K562 (cell line): Measurements from ENCODE around the gene YAP1. TPM values are rescaled to one million over a fixed set of nuclear protein-coding genes. Genes with fewer than 3 reads are reported as not detected.

Experiments
- ARNT ChIP-seq, 2 experiments: fragments of 450-650 bp; IDR thresholded peaks; 2 replicates each; pipeline ENCODE4 v1.6.1; 2016; ENCODE audit warnings: mild to moderate bottlenecking in 1 of 2
- EHMT2 ChIP-seq: fragments of 450-650 bp; IDR thresholded peaks from 2 replicates; pipeline ENCODE4 v1.6.1; 2018; ENCODE audit warnings: antibody characterized with exemption
- ILF3 ChIP-seq: fragments of 450-650 bp; IDR thresholded peaks from 2 replicates; pipeline ENCODE4 v1.6.1; 2018; ENCODE audit warnings: antibody characterized with exemption, mild to moderate bottlenecking, moderate library complexity, borderline replicate concordance
- PRMT5 ChIP-seq: sonication (generic); formaldehyde crosslinking; IDR thresholded peaks from 2 replicates; pipeline ENCODE4 v1.5.0; 2020; ENCODE audit warnings: missing genetic modification reagents
- RREB1 ChIP-seq: fragments of 250-450 bp; sonication (Bioruptor Pico); IDR thresholded peaks from 2 replicates; pipeline ENCODE4 v1.4.0; 2020
- ZNF318 ChIP-seq, 2 experiments: fragments of 450-650 bp; IDR thresholded peaks; 2 replicates each; pipeline ENCODE4 v1.6.1; 2016; ENCODE audit warnings: mild to moderate bottlenecking in 2 of 2, borderline replicate concordance in 1 of 2, low read depth in 1 of 2, moderate library complexity in 1 of 2
- polyA plus RNA-seq, 8 experiments: library from polyadenylated mRNA; depleted of rRNA in 4 of 8; stranded (reverse) in 5 of 8; unstranded in 3 of 8; fragments of >200 nt; fragmentation: Nextera tagmentation in 2 of 8; fragmentation: Illumina TruSeq in 1 of 8; extraction: Ambion mirVana in 2 of 8; extraction: Trizol in 1 of 8; gene quantifications; 2 replicates each; pipeline versions ENCODE4 v1.2.1 to v1.2.3, GENCODE V29; 2011 to 2014; ENCODE audit warnings: inconsistent platforms in 1 of 8, missing spikeins in 1 of 8
- total RNA-seq, 7 experiments: library from RNA; depleted of rRNA in 6 of 7; stranded (reverse); fragments of >200 nt in 6 of 7; fragmentation: Illumina TruSeq in 2 of 7; extraction: Trizol in 2 of 7; gene quantifications; 2 replicates each; pipeline versions ENCODE4 v1.2.1 to v1.2.3, GENCODE V29; 2011 to 2021; ENCODE audit warnings: low replicate concordance in 1 of 7

The YAP1 gene
- total and polyA plus RNA-seq, 9 of the 15 experiments (the other 6 are each of a cell fraction or from before 2014, with no cell fraction given): 0.18 TPM; not detected in 8

GRCh38 chr11:102171101-102171500 is 60.9 kb downstream of the YAP1 start (continued):
- no peak for TF ChIP-seq RREB1
- no peak for TF ChIP-seq ARNT (IDR thresholded peaks at IDR 0.05)
- TF ChIP-seq EHMT2: no peak
- no peak for TF ChIP-seq PRMT5 (CRISPR knock-in tag)
- no peak for TF ChIP-seq ZNF318 (IDR thresholded peaks at IDR 0.05; ENCODE audit: borderline replicate concordance in 1 of 2, low read depth in 1 of 2)
- no peak for TF ChIP-seq ILF3
